HUES64 (cell line): Measurements from ENCODE around the gene PYGM.

Experiments
- H3K27ac ChIP-seq: 2 replicates; pipeline ENCODE4 v1.7.0; 2013; ENCODE audit warnings: low read depth, low read length, inconsistent platforms
- H3K27me3 ChIP-seq: 2 replicates; pipeline ENCODE4 v1.6.1; 2013; ENCODE audit warnings: mild to moderate bottlenecking, low read length; ENCODE audit not compliant: insufficient read depth
- H3K36me3 ChIP-seq: 2 replicates; pipeline ENCODE4 v1.6.1; 2013; ENCODE audit warnings: mild to moderate bottlenecking, low read length; ENCODE audit not compliant: insufficient read depth
- H3K4me1 ChIP-seq: 2 replicates; pipeline ENCODE4 v1.6.1; 2013; ENCODE audit warnings: mild to moderate bottlenecking, low read length, moderate library complexity; ENCODE audit not compliant: insufficient read depth
- H3K4me3 ChIP-seq: 2 replicates; pipeline ENCODE4 v1.5.1; 2013; ENCODE audit warnings: mild to moderate bottlenecking, low read length, moderate library complexity
- H3K9ac ChIP-seq: 2 replicates; pipeline ENCODE4 v1.6.1; 2013; ENCODE audit warnings: mild to moderate bottlenecking, low read depth, low read length
- H3K9me3 ChIP-seq: 2 replicates; pipeline ENCODE4 v1.6.1; 2013; ENCODE audit warnings: low read depth, low read length; ENCODE audit not compliant: insufficient read depth
- WGBS: fragments of 150-250, 120-280 bp; methylation state at CpG from one replicate; pipeline ENCODE4 v1.1.7; 2013; ENCODE audit warnings: missing lambda C conversion rate; 5-methylcytosine and 5-hydroxymethylcytosine counted together

Gene PYGM

GRCh38 chr11:64718084-64718779, 41.5 kb downstream of the PYGM start:
- no peak overlapping the region for H3K4me3 ChIP-seq
- no peak overlapping the region for H3K27ac ChIP-seq
- H3K27me3 ChIP-seq: peaks cover 65% of the 10 kb centered on the region
- H3K9me3 ChIP-seq: no peaks in the 10 kb centered on the region
- no peaks in the 10 kb centered on the region; the same call in 1 of the 2 replicates for H3K4me1 ChIP-seq
- WGBS: 86% methylated on average over 15 of the region's 15 CpGs
- no peaks in the 10 kb centered on the region for H3K36me3 ChIP-seq
- H3K9ac ChIP-seq: no peak overlapping the region

GRCh38 chr11:64717268-64717578, 42.6 kb downstream of the PYGM start:
- Histone ChIP-seq H3K4me1 (no peaks in the 10 kb centered on the region; the same call in 1 of the 2 replicates), H3K9ac (no peak overlapping the region), H3K9me3 (no peaks in the 10 kb centered on the region), H3K36me3 (no peaks in the 10 kb centered on the region), H3K4me3 (no peak overlapping the region), H3K27me3 (peaks cover 71% of the 10 kb centered on the region), H3K27ac (no peak overlapping the region)
- WGBS: 88% methylated on average over 4 of the region's 4 CpGs

GRCh38 chr11:64716473-64717267, 43.1 kb downstream of the PYGM start:
- 67% methylated on average over 21 of the region's 21 CpGs for WGBS
- no peak overlapping the region for H3K4me3 ChIP-seq
- H3K9ac ChIP-seq: no peak overlapping the region
- H3K27me3 ChIP-seq: peaks cover 71% of the 10 kb centered on the region
- H3K9me3 ChIP-seq: no peaks in the 10 kb centered on the region
- H3K36me3 ChIP-seq: no peaks in the 10 kb centered on the region
- peaks cover under 1% of the 10 kb centered on the region; the same call in 1 of the 2 replicates for H3K4me1 ChIP-seq
- H3K27ac ChIP-seq: no peak overlapping the region

- H3K27ac ChIP-seq: no peak overlapping the region
- H3K9me3 ChIP-seq: no peaks in the 10 kb centered on the region
- peaks cover 6% of the 10 kb centered on the region for H3K4me1 ChIP-seq
- WGBS: 75% methylated on average over 11 of the region's 13 CpGs
- no peak overlapping the region for H3K4me3 ChIP-seq
- H3K9ac ChIP-seq: no peak overlapping the region
- H3K27me3 ChIP-seq: peaks cover 70% of the 10 kb centered on the region
- no peaks in the 10 kb centered on the region for H3K36me3 ChIP-seq
Observed at GRCh38 chr11:64715756-64716472, 43.9 kb downstream of the PYGM start.

- peaks cover 14% of the 10 kb centered on the region for H3K4me1 ChIP-seq
- peaks cover 66% of the 10 kb centered on the region for H3K27me3 ChIP-seq
- H3K4me3 ChIP-seq: no peak overlapping the region
- 78% methylated on average over 5 of the region's 5 CpGs for WGBS
- no peaks in the 10 kb centered on the region for H3K9me3 ChIP-seq
- no peak overlapping the region for H3K9ac ChIP-seq
- H3K36me3 ChIP-seq: no peaks in the 10 kb centered on the region
- no peak overlapping the region for H3K27ac ChIP-seq
Observed at GRCh38 chr11:64715110-64715509, 44.7 kb downstream of the PYGM start.

GRCh38 chr11:64714666-64715065, 45.1 kb downstream of the PYGM start:
- Histone ChIP-seq H3K27me3 (peaks cover 62% of the 10 kb centered on the region), H3K9ac (no peak overlapping the region), H3K4me3 (no peak overlapping the region), H3K4me1 (peaks cover 15% of the 10 kb centered on the region), H3K9me3 (no peaks in the 10 kb centered on the region), H3K27ac (no peak overlapping the region), H3K36me3 (no peaks in the 10 kb centered on the region)
- 73% methylated on average over 5 of the region's 5 CpGs for WGBS

GRCh38 chr11:64713781-64714363, 45.9 kb downstream of the PYGM start:
- Histone ChIP-seq H3K4me1 (peaks cover 15% of the 10 kb centered on the region), H3K36me3 (no peaks in the 10 kb centered on the region), H3K9me3 (no peaks in the 10 kb centered on the region), H3K9ac (no peak overlapping the region), H3K27me3 (peaks cover 62% of the 10 kb centered on the region), H3K27ac (no peak overlapping the region), H3K4me3 (peak overlapping the region; percentile 46)
- 3% methylated on average over 39 of the region's 39 CpGs for WGBS

- H3K4me3 ChIP-seq: peak overlapping the region; percentile 46
- WGBS: 2% methylated on average over 111 of the region's 111 CpGs
- H3K36me3 ChIP-seq: no peaks in the 10 kb centered on the region
- peaks cover 62% of the 10 kb centered on the region for H3K27me3 ChIP-seq
- peaks cover 15% of the 10 kb centered on the region for H3K4me1 ChIP-seq
- H3K9ac ChIP-seq: no peak overlapping the region
- H3K27ac ChIP-seq: no peak overlapping the region
- H3K9me3 ChIP-seq: no peaks in the 10 kb centered on the region
Observed at GRCh38 chr11:64713016-64713707, 46.6 kb downstream of the PYGM start.

- H3K27me3 ChIP-seq: peaks cover 62% of the 10 kb centered on the region
- H3K4me3 ChIP-seq: peak overlapping the region; percentile 46; the same call in 1 of the 2 replicates
- peaks cover 15% of the 10 kb centered on the region for H3K4me1 ChIP-seq
- H3K9ac ChIP-seq: no peak overlapping the region
- WGBS: 20% methylated on average over 45 of the region's 45 CpGs
- H3K9me3 ChIP-seq: no peaks in the 10 kb centered on the region
- no peak overlapping the region for H3K27ac ChIP-seq
- H3K36me3 ChIP-seq: no peaks in the 10 kb centered on the region
Observed at GRCh38 chr11:64712430-64713015, 47.3 kb downstream of the PYGM start.

GRCh38 chr11:64711956-64712362, 47.8 kb downstream of the PYGM start:
- no peaks in the 10 kb centered on the region for H3K9me3 ChIP-seq
- peaks cover 15% of the 10 kb centered on the region for H3K4me1 ChIP-seq
- H3K4me3 ChIP-seq: peak overlapping the region; percentile 40
- H3K27ac ChIP-seq: no peak overlapping the region
- no peak overlapping the region for H3K9ac ChIP-seq
- WGBS: 73% methylated on average over 19 of the region's 19 CpGs
- no peaks in the 10 kb centered on the region for H3K36me3 ChIP-seq
- peaks cover 56% of the 10 kb centered on the region for H3K27me3 ChIP-seq
